ENCODE results near the gene FLAD1. TPM values are rescaled to one million over a fixed set of nuclear protein-coding genes. Genes with fewer than 3 reads are reported as not detected.
A peak's percentile ranks its signal among the peaks of the same experiment; 100 is the strongest.

FLAD1 gene
- total RNA-seq, 1 experiment from 2014 or later, result 97.0 TPM

GRCh38 chr1:154960446-154961136 lies 22.6 kb upstream of the FLAD1 start:
- H3K9ac ChIP-seq (ENCODE audit: extremely low read depth, insufficient read length, low read length), result no peak overlapping the region
- peak overlapping the region; percentile 82 to 99 for H3K4me3 Mint-ChIP-seq
- H4K91ac ChIP-seq (ENCODE audit: insufficient read length, low read depth, low read length), result no peak overlapping the region
- H3K4me2 ChIP-seq (ENCODE audit: insufficient read depth, insufficient read length, low read length), result peak overlapping the region; percentile 76
- no peak overlapping the region for H3T11ph ChIP-seq (ENCODE audit: low read length)
- H3K79me2 ChIP-seq (ENCODE audit: insufficient read depth, low read length), result no peaks in the 10 kb centered on the region; the same call in 1 of the 2 replicates
- H3K27me3 Mint-ChIP-seq (ENCODE audit: low read depth), result no peaks in the 10 kb centered on the region
- no peak overlapping the region for H3K23ac ChIP-seq (ENCODE audit: insufficient read length, low read depth, low read length)
- H3K27ac ChIP-seq (ENCODE audit: insufficient read length, low read depth, low read length), result no peak overlapping the region
- no peak for DNase-seq
- H3K4ac ChIP-seq (ENCODE audit: low read depth, low read length), result no peak overlapping the region
- H4K20me1 ChIP-seq (ENCODE audit: control insufficient read depth, insufficient read depth, insufficient read length), result no peaks in the 10 kb centered on the region
- peaks cover 10% of the 10 kb centered on the region for H3K23me2 ChIP-seq (ENCODE audit: insufficient read length, low read depth, low read length, poor library complexity, severe bottlenecking)
- H3K14ac ChIP-seq (ENCODE audit: insufficient read depth, low read length), result no peak overlapping the region
- H2AFZ ChIP-seq (ENCODE audit: low read length), result no peak overlapping the region
- peak overlapping the region; percentile 83 to 88 (median 84); a peak in 3 of 7 replicates for H3K27ac Mint-ChIP-seq
- H3K36me3 Mint-ChIP-seq (ENCODE audit: insufficient read depth in 1 of 3, low read depth in 3 of 3), result peaks cover 24 to 60% (median 48%) of the 10 kb centered on the region in 3 experiments; a peak in 6 of 7 replicates
- H2BK20ac ChIP-seq (ENCODE audit: low read depth, low read length, poor library complexity, severe bottlenecking), result no peak overlapping the region
- H3K9me3 Mint-ChIP-seq, result no peaks in the 10 kb centered on the region
- no peak overlapping the region for H2AK5ac ChIP-seq (ENCODE audit: insufficient read length, low read length)
- no peak overlapping the region for H2BK120ac ChIP-seq (ENCODE audit: low read depth, low read length, poor library complexity, severe bottlenecking)
- peaks cover 48 to 54% of the 10 kb centered on the region in 2 experiments for H3K4me1 Mint-ChIP-seq
- peaks cover 2% of the 10 kb centered on the region; the same call in 1 of the 2 replicates for H3K4me1 ChIP-seq (ENCODE audit: insufficient read depth, low read length)
- H4K5ac ChIP-seq (ENCODE audit: insufficient read length, low read depth, low read length), result no peak overlapping the region
- no peak overlapping the region for H3K56ac ChIP-seq (ENCODE audit: insufficient read length, low read depth, low read length)
- no peak overlapping the region for H3K18ac ChIP-seq (ENCODE audit: insufficient read length, low read depth, low read length)
- no peak overlapping the region for H2BK12ac ChIP-seq (ENCODE audit: insufficient read length, low read depth, low read length)
- H3K27me3 ChIP-seq (ENCODE audit: insufficient read depth, low read length), result no peaks in the 10 kb centered on the region
- H3K79me1 ChIP-seq (ENCODE audit: insufficient read depth, low read depth, low read length, poor library complexity, severe bottlenecking), result no peaks in the 10 kb centered on the region
- H4K8ac ChIP-seq (replicated peaks; ENCODE audit: insufficient read length, low read depth, low read length), result no peak overlapping the region
- TF ChIP-seq CTCF (conservative IDR thresholded peaks at IDR 0.05), result no peak
- no peak overlapping the region for H2BK5ac ChIP-seq (ENCODE audit: insufficient read length, low read length)
- H3K9me3 ChIP-seq (ENCODE audit: control insufficient read depth, low read depth, low read length), result no peaks in the 10 kb centered on the region
- no CpG with 5 or more reads among the region's 10 CpGs for WGBS (ENCODE audit: extremely low coverage, insufficient read length, low lambda C conversion rate)
- no peak overlapping the region for H2BK15ac ChIP-seq (ENCODE audit: low read depth, low read length)

All from H9 (cell line).